HEK293 (cell line): ENCODE measurements around the gene DPYD.

ENCODE experiments used
- CTCF ChIA-PET: fragments of 350-600 bp; formaldehyde crosslinking; extraction: SDS; loops from one replicate; lab custom pipeline; 2021; ENCODE audit warnings: antibody characterized with exemption; lab: Yijun Ruan, JAX
- POLR2A ChIA-PET: fragments of 300-600 bp; formaldehyde crosslinking; extraction: SDS; loops from one replicate; lab custom pipeline; 2020; ENCODE audit warnings: antibody characterized with exemption, inconsistent platforms; lab: Yijun Ruan, JAX
- H3K27ac ChIP-seq: fragments of 200-500 bp; sonication (Bioruptor generic); 2 replicates; pipeline ENCODE4 v1.5.1; 2014; ENCODE audit warnings: low read depth, low read length, control low read depth, inconsistent platforms; ENCODE audit errors: extremely low read depth
- H3K36me3 ChIP-seq, 2 experiments: fragments of 200-500 bp in 1 of 2; sonication (Bioruptor generic) in 1 of 2; 1 replicate in 1 of 2; 2 replicates in 1 of 2; pipeline ENCODE4 v1.5.1; 2014 to 2017; ENCODE audit warnings: inconsistent platforms in 2 of 2, low read length in 2 of 2; ENCODE audit not compliant: control insufficient read depth in 2 of 2, insufficient read depth in 1 of 2
- H3K4me1 ChIP-seq: fragments of 200-500 bp; sonication (Bioruptor generic); 2 replicates; pipeline ENCODE4 v1.5.1; 2014; ENCODE audit warnings: mild to moderate bottlenecking, low read length, inconsistent platforms; ENCODE audit not compliant: control insufficient read depth, insufficient read depth
- H3K4me3 ChIP-seq: 2 replicates; pipeline ENCODE4 v1.5.1; 2011; ENCODE audit warnings: low read depth, mild to moderate bottlenecking, control low read depth, low read length, moderate library complexity
- H3K9me3 ChIP-seq: fragments of 200-500 bp; sonication (Bioruptor generic); 2 replicates; pipeline ENCODE4 v1.5.1; 2014; ENCODE audit warnings: low read depth, low read length, inconsistent platforms; ENCODE audit not compliant: control insufficient read depth, insufficient read depth
- KLF7 ChIP-seq: fragments of 450-650 bp; formaldehyde crosslinking; IDR thresholded peaks from 2 replicates; pipeline ENCODE4 v1.5.1; 2016; ENCODE audit warnings: missing biosample characterization, missing genetic modification characterization, borderline replicate concordance
- OSR2 ChIP-seq: fragments of 450-650 bp; formaldehyde crosslinking; IDR thresholded peaks from 2 replicates; pipeline ENCODE4 v1.5.1; 2016; ENCODE audit warnings: missing biosample characterization, missing genetic modification characterization
- OVOL3 ChIP-seq: fragments of 450-650 bp; formaldehyde crosslinking; IDR thresholded peaks from 2 replicates; pipeline ENCODE4 v1.5.1; 2016; ENCODE audit warnings: missing biosample characterization, missing genetic modification characterization
- RBAK ChIP-seq: fragments of 450-650 bp; formaldehyde crosslinking; IDR thresholded peaks from 2 replicates; pipeline ENCODE4 v1.5.1; 2016; ENCODE audit warnings: missing biosample characterization, missing genetic modification characterization
- SCRT2 ChIP-seq: fragments of 450-650 bp; formaldehyde crosslinking; IDR thresholded peaks from 2 replicates; pipeline ENCODE4 v1.5.1; 2016; ENCODE audit warnings: missing biosample characterization, missing genetic modification characterization
- SP2 ChIP-seq: fragments of 450-650 bp; formaldehyde crosslinking; IDR thresholded peaks from 2 replicates; pipeline ENCODE4 v1.5.1; 2016; ENCODE audit warnings: missing biosample characterization, missing genetic modification characterization
- TRIM28 ChIP-seq: IDR thresholded peaks from 2 replicates; pipeline ENCODE4 v1.6.1; 2011; ENCODE audit warnings: low read length, control low read depth, borderline replicate concordance
- ZBTB26 ChIP-seq: fragments of 450-650 bp; formaldehyde crosslinking; optimal IDR thresholded peaks from 2 replicates; pipeline ENCODE3; 2016; ENCODE audit warnings: missing biosample characterization, mild to moderate bottlenecking, missing genetic modification characterization
- ZBTB7A ChIP-seq: fragments of 450-650 bp; formaldehyde crosslinking; IDR thresholded peaks from 2 replicates; pipeline ENCODE4 v1.5.1; 2016; ENCODE audit warnings: low read depth, missing biosample characterization, missing genetic modification characterization
- ZFHX2 ChIP-seq: fragments of 450-650 bp; formaldehyde crosslinking; conservative IDR thresholded peaks from 2 replicates; pipeline ENCODE4 v1.5.1; 2016; ENCODE audit warnings: missing biosample characterization, missing genetic modification characterization
- ZFP3 ChIP-seq: fragments of 450-650 bp; formaldehyde crosslinking; IDR thresholded peaks from 2 replicates; pipeline ENCODE4 v1.5.1; 2016; ENCODE audit warnings: low read depth, missing biosample characterization, missing genetic modification characterization
- ZFP37 ChIP-seq: fragments of 450-650 bp; formaldehyde crosslinking; IDR thresholded peaks from 2 replicates; pipeline ENCODE4 v1.5.1; 2016; ENCODE audit warnings: missing biosample characterization, missing genetic modification characterization
- ZNF10 ChIP-seq: fragments of 450-650 bp; formaldehyde crosslinking; IDR thresholded peaks from 2 replicates; pipeline ENCODE4 v1.5.1; 2017; ENCODE audit warnings: missing biosample characterization, missing genetic modification characterization
- ZNF121 ChIP-seq: fragments of 450-650 bp; formaldehyde crosslinking; IDR thresholded peaks from 2 replicates; pipeline ENCODE4 v1.5.1; 2016; ENCODE audit warnings: missing biosample characterization, missing genetic modification characterization
- ZNF16 ChIP-seq: fragments of 450-650 bp; formaldehyde crosslinking; IDR thresholded peaks from 2 replicates; pipeline ENCODE4 v1.5.1; 2016; ENCODE audit warnings: low read depth, missing biosample characterization, missing genetic modification characterization
- ZNF202 ChIP-seq: fragments of 450-650 bp; formaldehyde crosslinking; IDR thresholded peaks from 2 replicates; pipeline ENCODE4 v1.5.1; 2016; ENCODE audit warnings: missing biosample characterization, missing genetic modification characterization, borderline replicate concordance
- ZNF266 ChIP-seq: fragments of 450-650 bp; formaldehyde crosslinking; IDR thresholded peaks from 2 replicates; pipeline ENCODE4 v1.5.1; 2016; ENCODE audit warnings: missing biosample characterization, missing genetic modification characterization, low read depth
- ZNF48 ChIP-seq: fragments of 450-650 bp; formaldehyde crosslinking; IDR thresholded peaks from 2 replicates; pipeline ENCODE4 v1.5.1; 2016; ENCODE audit warnings: missing biosample characterization, missing genetic modification characterization
- ZNF501 ChIP-seq: fragments of 450-650 bp; formaldehyde crosslinking; IDR thresholded peaks from 2 replicates; pipeline ENCODE4 v1.5.1; 2016; ENCODE audit warnings: missing biosample characterization, missing genetic modification characterization
- ZNF544 ChIP-seq: fragments of 450-650 bp; formaldehyde crosslinking; IDR thresholded peaks from 2 replicates; pipeline ENCODE4 v1.5.0; 2017; ENCODE audit warnings: missing biosample characterization, missing genetic modification characterization
- ZNF561 ChIP-seq: fragments of 450-650 bp; IDR thresholded peaks from 2 replicates; pipeline ENCODE4 v1.5.1; 2018; ENCODE audit warnings: missing biosample characterization, missing genetic modification characterization, borderline replicate concordance
- ZNF600 ChIP-seq: fragments of 450-650 bp; formaldehyde crosslinking; IDR thresholded peaks from 2 replicates; pipeline ENCODE4 v1.5.1; 2016; ENCODE audit warnings: missing biosample characterization, missing genetic modification characterization
- ZNF610 ChIP-seq: fragments of 450-650 bp; formaldehyde crosslinking; IDR thresholded peaks from 2 replicates; pipeline ENCODE4 v1.5.1; 2016; ENCODE audit warnings: missing biosample characterization, missing genetic modification characterization, borderline replicate concordance
- ZNF645 ChIP-seq: fragments of 450-650 bp; formaldehyde crosslinking; IDR thresholded peaks from 2 replicates; pipeline ENCODE4; 2016; ENCODE audit warnings: missing biosample characterization, missing genetic modification characterization
- ZNF843 ChIP-seq: fragments of 450-650 bp; formaldehyde crosslinking; IDR thresholded peaks from 2 replicates; pipeline ENCODE4 v1.5.1; 2016; ENCODE audit warnings: missing biosample characterization, missing genetic modification characterization
- TF ChIP-seq, protein P1 (sequence below): fragments of 450-650 bp; formaldehyde crosslinking; IDR thresholded peaks from 2 replicates; pipeline ENCODE4 v1.5.1; 2016; ENCODE audit warnings: missing biosample characterization, missing genetic modification characterization
- TF ChIP-seq, protein P2 (sequence below): fragments of 450-650 bp; formaldehyde crosslinking; IDR thresholded peaks from 2 replicates; pipeline ENCODE4 v1.5.1; 2017; ENCODE audit warnings: missing biosample characterization, missing genetic modification characterization
- TF ChIP-seq, protein P3 (sequence below): sonication (generic); formaldehyde crosslinking; IDR thresholded peaks from 2 replicates; pipeline ENCODE4 v1.8.1; 2022; ENCODE audit warnings: mild to moderate bottlenecking, moderate library complexity, missing genetic modification reagents

Gene DPYD

GRCh38 chr1:97780884-97781283, 139.9 kb downstream of the DPYD start (continued):
- no peak for TF ChIP-seq ZNF561 (tag by site-specific recombination)
- TF ChIP-seq ZFHX2: no peak
- TF ChIP-seq ZNF544 (tag by site-specific recombination): no peak
- TF ChIP-seq ZFP3 (tag by site-specific recombination): no peak
- TF ChIP-seq ZNF645: no peak
- TF ChIP-seq, protein P1, sequence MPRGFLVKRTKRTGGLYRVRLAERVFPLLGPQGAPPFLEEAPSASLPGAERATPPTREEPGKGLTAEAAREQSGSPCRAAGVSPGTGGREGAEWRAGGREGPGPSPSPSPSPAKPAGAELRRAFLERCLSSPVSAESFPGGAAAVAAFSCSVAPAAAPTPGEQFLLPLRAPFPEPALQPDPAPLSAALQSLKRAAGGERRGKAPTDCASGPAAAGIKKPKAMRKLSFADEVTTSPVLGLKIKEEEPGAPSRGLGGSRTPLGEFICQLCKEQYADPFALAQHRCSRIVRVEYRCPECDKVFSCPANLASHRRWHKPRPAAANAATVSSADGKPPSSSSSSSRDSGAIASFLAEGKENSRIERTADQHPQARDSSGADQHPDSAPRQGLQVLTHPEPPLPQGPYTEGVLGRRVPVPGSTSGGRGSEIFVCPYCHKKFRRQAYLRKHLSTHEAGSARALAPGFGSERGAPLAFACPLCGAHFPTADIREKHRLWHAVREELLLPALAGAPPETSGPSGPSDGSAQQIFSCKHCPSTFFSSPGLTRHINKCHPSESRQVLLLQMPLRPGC (tag by site-specific recombination): no peak
- no peak for TF ChIP-seq SP2 (tag by site-specific recombination)
- no peak for TF ChIP-seq ZNF843 (tag by site-specific recombination)
- TF ChIP-seq, protein P2, sequence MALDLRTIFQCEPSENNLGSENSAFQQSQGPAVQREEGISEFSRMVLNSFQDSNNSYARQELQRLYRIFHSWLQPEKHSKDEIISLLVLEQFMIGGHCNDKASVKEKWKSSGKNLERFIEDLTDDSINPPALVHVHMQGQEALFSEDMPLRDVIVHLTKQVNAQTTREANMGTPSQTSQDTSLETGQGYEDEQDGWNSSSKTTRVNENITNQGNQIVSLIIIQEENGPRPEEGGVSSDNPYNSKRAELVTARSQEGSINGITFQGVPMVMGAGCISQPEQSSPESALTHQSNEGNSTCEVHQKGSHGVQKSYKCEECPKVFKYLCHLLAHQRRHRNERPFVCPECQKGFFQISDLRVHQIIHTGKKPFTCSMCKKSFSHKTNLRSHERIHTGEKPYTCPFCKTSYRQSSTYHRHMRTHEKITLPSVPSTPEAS: no peak
- TF ChIP-seq, all 188 proteins: peak for 0

DNA sequence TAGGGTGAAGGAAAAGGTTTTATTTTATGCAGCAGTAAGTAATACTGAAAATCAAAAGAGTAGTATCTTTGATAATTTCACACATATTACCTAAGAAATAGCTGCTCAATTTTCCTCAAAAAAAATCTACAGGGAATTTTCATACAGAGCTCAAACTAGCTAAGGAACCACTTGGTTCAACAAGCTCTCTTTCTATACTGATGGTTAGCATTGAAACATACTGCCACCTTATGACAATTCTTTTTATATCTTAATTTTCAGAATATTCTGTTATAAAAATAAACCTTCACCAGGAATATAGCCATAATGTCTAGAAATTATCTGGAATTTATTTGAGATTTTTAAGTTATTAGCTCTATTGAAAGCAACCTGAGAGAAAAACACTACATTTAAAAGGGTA, 142.1 kb downstream of the DPYD start:
- TF ChIP-seq OSR2 (tag by site-specific recombination) (no peak), ZBTB26 (no peak), ZNF121 (no peak), ZNF600 (tag by site-specific recombination) (no peak), ZNF10 (no peak), KLF7 (tag by site-specific recombination) (no peak)
- TF ChIP-seq, protein P3, sequence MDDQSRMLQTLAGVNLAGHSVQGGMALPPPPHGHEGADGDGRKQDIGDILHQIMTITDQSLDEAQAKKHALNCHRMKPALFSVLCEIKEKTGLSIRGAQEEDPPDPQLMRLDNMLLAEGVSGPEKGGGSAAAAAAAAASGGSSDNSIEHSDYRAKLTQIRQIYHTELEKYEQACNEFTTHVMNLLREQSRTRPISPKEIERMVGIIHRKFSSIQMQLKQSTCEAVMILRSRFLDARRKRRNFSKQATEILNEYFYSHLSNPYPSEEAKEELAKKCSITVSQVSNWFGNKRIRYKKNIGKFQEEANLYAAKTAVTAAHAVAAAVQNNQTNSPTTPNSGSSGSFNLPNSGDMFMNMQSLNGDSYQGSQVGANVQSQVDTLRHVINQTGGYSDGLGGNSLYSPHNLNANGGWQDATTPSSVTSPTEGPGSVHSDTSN (CRISPR knock-in tag): no peak
- no peaks in the 10 kb centered on the region for H3K9me3 ChIP-seq
- H3K36me3 ChIP-seq: no peaks in the 10 kb centered on the region
- H3K4me3 ChIP-seq: no peak overlapping the region
- no peak overlapping the region for H3K27ac ChIP-seq
- ChIA-PET POLR2A (no interaction called here), CTCF (interaction anchor here (0.7 kb wide), 1 partner anchor 305 kb away, joined by 3 read pairs; no protein-coding TSS in a partner anchor)
- no peaks in the 10 kb centered on the region for H3K4me1 ChIP-seq

- H3K9me3 ChIP-seq: no peaks in the 10 kb centered on the region
- no peaks in the 10 kb centered on the region for H3K4me1 ChIP-seq
- H3K27ac ChIP-seq: no peak overlapping the region
- no peak overlapping the region for H3K4me3 ChIP-seq
- CTCF ChIA-PET: interaction anchor here (0.6 to 0.7 kb wide), 2 partner anchors 287 to 1310 kb away, joined by 4 to 5 read pairs; no protein-coding TSS in a partner anchor
- no peaks in the 10 kb centered on the region for H3K36me3 ChIP-seq
- POLR2A ChIA-PET: no interaction called here
- TF ChIP-seq RBAK: no peak
- no peak for TF ChIP-seq ZNF48
- TF ChIP-seq ZBTB7A (tag by site-specific recombination): no peak
- no peak for TF ChIP-seq ZFP37 (tag by site-specific recombination)
- TF ChIP-seq ZNF202: no peak
- no peak for TF ChIP-seq OVOL3 (tag by site-specific recombination)
- no peak for TF ChIP-seq TRIM28
- TF ChIP-seq SCRT2: no peak
- TF ChIP-seq ZNF501 (tag by site-specific recombination): no peak
- no peak for TF ChIP-seq ZNF610 (tag by site-specific recombination)
- TF ChIP-seq ZNF16 (tag by site-specific recombination): no peak
- TF ChIP-seq, protein P1 (tag by site-specific recombination): no peak
- TF ChIP-seq ZNF266 (tag by site-specific recombination): no peak
- TF ChIP-seq ZNF544 (tag by site-specific recombination): no peak
These were observed 150.5 kb downstream of the DPYD start for GRCh38 chr1:97770376-97770775.
